HG03045 (cell line): ENCODE measurements around the gene TAGLN2.
A peak's percentile ranks its signal among the peaks of the same experiment; 100 is the strongest.
"Not testable (repeated sequence)": the region's sequence is repeated elsewhere in the genome, so short reads cannot be mapped to it uniquely, and the experiment has no call there.

Source experiments
- ATAC-seq: cut with Tn5 transposase; IDR thresholded peaks from one replicate; pipeline ENCODE4 v1.9.1; 2021; ENCODE audit warnings: mild to moderate bottlenecking, moderate library complexity; ENCODE audit not compliant: unreplicated experiment

Gene TAGLN2

GRCh38 chr1:159906960-159907359 lies 18.3 kb downstream of the TAGLN2 start:
- no peak for ATAC-seq

GRCh38 chr1:159904036-159904435 lies 21.3 kb downstream of the TAGLN2 start:
- ATAC-seq, result not testable (repeated sequence)

- ATAC-seq, result no peak
Measured at GRCh38 chr1:159902541-159902940, 22.8 kb downstream of the TAGLN2 start.

- ATAC-seq, result no peak
Measured at GRCh38 chr1:159900755-159901360, 24.4 kb downstream of the TAGLN2 start.

GRCh38 chr1:159900086-159900680 lies 25.1 kb downstream of the TAGLN2 start, which contains the start of gene CFAP45:
TSS of gene CFAP45 (minus strand) at chr1:159900165. CDS start at chr1:159900098, 67 bp downstream.
- no peak for ATAC-seq

GRCh38 chr1:159899634-159900033 lies 25.7 kb downstream of the TAGLN2 start:
- ATAC-seq, result not testable (repeated sequence)

- ATAC-seq, result no peak
Measured at GRCh38 chr1:159898527-159898926, 26.8 kb downstream of the TAGLN2 start.

GRCh38 chr1:159897962-159898361 lies 27.3 kb downstream of the TAGLN2 start:
- no peak for ATAC-seq

GRCh38 chr1:159896546-159896930 lies 28.8 kb downstream of the TAGLN2 start:
- no peak for ATAC-seq

GRCh38 chr1:159895836-159896545 lies 29.3 kb downstream of the TAGLN2 start:
- ATAC-seq, result no peak

- ATAC-seq, result no peak
Measured at GRCh38 chr1:159895286-159895685, 30.0 kb downstream of the TAGLN2 start.

GRCh38 chr1:159892944-159893343 lies 32.4 kb downstream of the TAGLN2 start:
- ATAC-seq, result no peak

GRCh38 chr1:159891275-159892157 lies 33.8 kb downstream of the TAGLN2 start:
- ATAC-seq, result peak; percentile 49

- no peak for ATAC-seq
Measured at GRCh38 chr1:159890390-159890789, 34.9 kb downstream of the TAGLN2 start.

GRCh38 chr1:159889821-159890252 lies 35.5 kb downstream of the TAGLN2 start:
- ATAC-seq, result peak; percentile 87

GRCh38 chr1:159889202-159889601 lies 36.1 kb downstream of the TAGLN2 start:
- ATAC-seq, result no peak

- ATAC-seq, result no peak
Measured at GRCh38 chr1:159884296-159884695, 41.0 kb downstream of the TAGLN2 start.

GRCh38 chr1:159883134-159883533 lies 42.2 kb downstream of the TAGLN2 start:
- ATAC-seq, result no peak

GRCh38 chr1:159882527-159882862 lies 42.8 kb downstream of the TAGLN2 start:
- ATAC-seq, result no peak

- ATAC-seq, result no peak
Measured at GRCh38 chr1:159881622-159882526, 43.4 kb downstream of the TAGLN2 start.
